Right renal pelvis (tissue), 4 donors: ENCODE measurements around the gene DHRS7B. TPM values are rescaled to one million over a fixed set of nuclear protein-coding genes. Genes with fewer than 3 reads are reported as not detected.
A peak's percentile ranks its signal among the peaks of the same experiment; 100 is the strongest.
"Not testable (repeated sequence)": the region's sequence is repeated elsewhere in the genome, so short reads cannot be mapped to it uniquely, and the experiment has no call there.

ENCODE experiments used
- DNase-seq, 4 donors: peaks; one replicate each; pipeline ENCODE4 v3.0.0-alpha.2; 2013; ENCODE audit warnings: low read depth in 4 of 4, low spot score in 3 of 4, missing footprints in 1 of 4
- polyA plus RNA-seq, 4 donors: library from polyadenylated mRNA; unstranded; fragments of 120-200 nt; gene quantifications; one replicate each; pipeline ENCODE4 v1.2.1, GENCODE V29; 2013; ENCODE audit not compliant: insufficient read length in 4 of 4

The DHRS7B gene
- polyA plus RNA-seq, 4 donors: 36.7 to 38.1 (median 37.1) TPM

- DNase-seq: no peak
These were observed 74.5 kb downstream of the DHRS7B start for GRCh38 chr17:21201298-21201595.

GRCh38 chr17:21201874-21202273 is 75.1 kb downstream of the DHRS7B start:
- DNase-seq: no peak

DNA sequence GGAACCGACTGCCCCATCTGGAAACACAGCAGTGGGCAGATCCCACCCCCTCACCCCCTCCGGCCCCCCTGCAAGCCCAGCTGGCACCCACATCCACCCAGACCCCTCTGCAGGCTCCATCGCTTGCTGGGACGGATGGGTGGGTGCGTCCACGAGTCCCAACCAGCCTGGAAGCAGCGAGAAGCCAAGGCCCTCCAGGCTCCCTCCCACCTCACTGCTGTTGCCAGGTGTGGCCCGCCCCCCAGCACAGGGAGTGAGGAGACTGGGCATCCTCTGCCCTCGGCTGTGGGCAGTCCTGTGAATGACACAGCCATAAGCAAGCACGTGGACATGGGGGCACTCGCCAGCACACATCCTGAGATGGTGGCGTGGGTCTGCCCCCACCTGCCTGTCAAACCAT is 75.7 kb downstream of the DHRS7B start:
- DNase-seq: no peak

DNA sequence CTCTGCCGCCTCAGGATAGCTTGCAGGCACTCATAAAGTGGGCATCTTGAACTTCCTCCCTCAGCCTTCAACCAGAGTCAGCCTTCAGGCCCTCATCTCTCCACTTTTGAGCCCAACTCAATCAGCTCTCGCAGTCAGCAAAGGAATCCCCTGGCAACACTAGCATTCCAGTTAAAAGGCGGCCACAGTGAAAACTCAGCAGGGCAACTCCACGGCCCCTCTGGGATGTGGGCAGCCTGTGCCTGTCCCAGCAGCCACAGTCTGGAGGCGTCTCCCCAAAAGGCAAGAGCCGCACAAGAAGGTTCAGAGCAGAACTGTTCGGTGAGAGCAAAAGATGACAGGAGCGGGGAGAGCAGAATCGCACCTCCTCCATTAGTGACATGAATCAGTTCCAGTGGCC is 78.2 kb downstream of the DHRS7B start:
- no peak for DNase-seq

GRCh38 chr17:21208352-21208751 is 81.6 kb downstream of the DHRS7B start:
- DNase-seq: no peak

GRCh38 chr17:21209511-21210175 is 82.9 kb downstream of the DHRS7B start:
- no peak for DNase-seq

GRCh38 chr17:21210411-21211076 is 83.8 kb downstream of the DHRS7B start:
- no peak for DNase-seq

DNA sequence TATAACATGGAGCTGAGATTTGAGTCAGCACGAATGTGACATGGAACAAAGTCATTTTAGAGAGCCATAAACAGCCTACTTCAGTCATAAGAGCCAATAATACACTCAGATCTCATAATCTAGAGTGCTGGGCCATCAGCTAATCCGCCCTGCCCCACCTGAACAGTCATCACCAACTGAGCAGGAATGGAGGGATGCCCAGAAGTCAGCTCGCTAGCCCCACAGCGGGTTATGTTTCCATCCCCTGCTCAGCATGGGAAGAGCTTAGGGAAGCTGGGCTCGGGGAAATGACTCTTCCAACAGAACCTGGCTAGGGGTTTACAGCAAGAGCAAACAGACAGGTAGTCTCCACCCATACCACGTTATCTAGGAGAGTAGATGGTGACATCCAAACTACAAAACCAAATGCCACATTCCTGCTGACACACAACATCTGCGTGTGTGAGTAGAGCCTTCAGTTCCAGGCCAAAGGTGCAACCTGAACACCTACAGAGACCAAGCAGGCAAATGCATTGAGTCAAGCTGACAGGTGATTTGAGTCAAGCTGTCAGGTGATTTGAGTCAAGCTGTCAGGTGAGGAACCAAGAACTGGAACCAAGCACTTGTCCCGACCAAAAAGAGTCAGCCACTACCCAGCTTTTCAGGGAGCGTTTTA is 85.2 kb downstream of the DHRS7B start:
- DNase-seq: no peak

GRCh38 chr17:21212826-21213637 is 86.3 kb downstream of the DHRS7B start:
- no peak for DNase-seq

GRCh38 chr17:21213638-21214014 is 86.9 kb downstream of the DHRS7B start:
- DNase-seq: peak in 1 of 4 donors; percentile 35

- peak; percentile 86 to 93 (median 86) for DNase-seq
These were observed 87.4 kb downstream of the DHRS7B start, which contains the start of gene TMEM11 for GRCh38 chr17:21214015-21214776. Gene TMEM11, minus strand, starts transcription at chr17:21214161. Its CDS starts 9 bp downstream, at chr17:21214152.

GRCh38 chr17:21214777-21215541 is 88.2 kb downstream of the DHRS7B start:
- DNase-seq: no peak

DNA sequence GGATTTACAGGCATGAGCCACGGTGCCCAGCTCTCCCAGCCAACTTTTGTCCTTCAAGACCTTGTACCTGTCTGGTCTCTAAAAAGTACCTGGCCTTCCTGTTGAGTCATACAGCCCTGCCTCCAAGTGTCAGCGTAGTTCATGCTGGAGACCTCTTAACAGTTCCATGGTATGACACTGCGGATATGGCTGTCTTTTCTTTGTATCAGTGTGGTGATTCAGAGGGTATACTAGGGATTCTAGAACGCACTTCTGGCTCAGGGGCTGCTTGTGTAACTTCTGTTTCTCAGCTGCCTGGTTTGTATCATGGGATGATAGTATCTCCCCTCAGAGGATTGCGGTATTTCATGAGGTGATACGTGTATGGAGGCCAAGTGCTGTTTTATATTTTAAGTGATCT is 89.2 kb downstream of the DHRS7B start:
- DNase-seq: no peak

DNA sequence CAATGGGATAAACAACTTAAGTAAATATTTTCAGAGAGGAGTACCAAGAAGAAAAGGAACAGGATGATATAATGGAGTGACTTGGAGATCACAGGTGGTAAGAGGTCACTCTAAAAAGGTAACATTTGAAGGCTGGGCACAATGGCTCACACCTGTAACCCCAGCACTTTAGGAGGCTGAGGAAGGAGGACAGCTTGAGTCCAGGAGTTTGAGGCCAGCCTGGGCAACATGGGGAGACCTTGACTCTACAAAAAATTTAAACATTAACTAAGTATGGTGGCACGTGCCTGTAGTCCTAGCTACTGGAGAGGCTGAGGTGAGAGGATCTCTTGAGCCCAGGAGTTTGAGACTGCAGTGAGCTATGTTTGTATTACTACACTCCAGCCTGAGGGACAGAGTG is 90.6 kb downstream of the DHRS7B start:
- DNase-seq: no peak

GRCh38 chr17:21218101-21218500 is 91.3 kb downstream of the DHRS7B start:
- no peak for DNase-seq

- no peak for DNase-seq
These were observed 92.1 kb downstream of the DHRS7B start for GRCh38 chr17:21218831-21219380.

DNA sequence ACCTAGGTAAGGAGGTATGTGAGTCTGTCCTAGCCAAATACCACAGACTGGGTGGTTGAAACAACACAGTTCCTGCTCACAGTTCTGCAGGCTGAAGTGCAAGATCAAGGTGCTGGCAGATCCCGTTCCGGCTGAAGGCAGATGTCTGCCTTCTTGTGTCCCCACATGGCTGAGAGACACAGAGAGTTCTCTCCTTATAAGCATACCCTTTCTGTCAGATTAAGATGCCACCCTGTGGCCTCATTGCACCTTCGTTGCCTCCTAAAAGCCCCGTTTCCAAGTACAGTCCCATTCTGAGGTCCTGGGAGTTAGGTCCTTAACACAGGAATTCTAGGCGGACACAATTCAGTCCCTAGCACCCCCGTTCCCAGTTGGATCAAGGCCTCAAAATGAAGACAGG is 96.3 kb downstream of the DHRS7B start:
- no peak for DNase-seq

DNA sequence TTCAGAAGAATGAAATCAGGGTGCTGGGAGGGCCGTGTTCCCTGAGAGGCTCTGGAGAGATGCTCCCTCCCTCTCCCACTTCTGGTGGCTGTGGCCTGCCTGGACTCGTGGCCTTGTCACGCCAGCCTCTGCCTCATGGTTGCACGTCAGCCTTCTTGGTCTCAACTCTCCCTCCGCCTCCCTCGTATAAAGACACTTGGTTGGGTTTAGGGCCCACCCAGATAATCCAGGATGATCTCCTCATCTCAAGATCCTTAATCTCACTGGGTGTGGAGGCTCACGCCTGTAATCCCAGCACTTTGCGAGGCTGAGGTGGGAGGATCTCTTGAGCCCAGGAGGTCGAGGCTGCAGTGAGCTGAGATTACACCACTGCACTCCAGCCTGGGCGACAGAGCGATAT is 100.5 kb downstream of the DHRS7B start:
- DNase-seq: not testable (repeated sequence)

DNA sequence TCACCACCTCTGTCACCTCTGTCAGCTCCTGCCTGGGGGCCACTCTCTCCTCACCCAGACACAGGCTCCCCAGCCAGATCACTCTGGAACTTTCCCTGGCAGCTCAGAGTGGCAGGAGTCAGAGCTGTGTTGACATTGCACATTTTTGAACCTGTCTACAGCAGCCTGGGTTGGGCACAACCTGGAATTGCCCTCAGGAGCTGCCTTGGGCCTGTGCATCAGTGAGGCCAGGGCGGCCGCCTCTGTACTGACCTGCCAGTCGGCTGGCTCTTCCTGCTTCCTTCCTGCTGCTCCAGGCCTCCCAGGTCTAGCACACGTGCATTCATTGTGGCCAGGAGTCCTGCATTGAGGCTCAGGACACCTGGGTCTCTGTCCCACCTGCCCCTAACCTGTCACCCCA is 101.3 kb downstream of the DHRS7B start:
- no peak for DNase-seq
